HepG2 (cell line): ENCODE measurements around the gene HNRNPF. TPM values are rescaled to one million over a fixed set of nuclear protein-coding genes. Genes with fewer than 3 reads are reported as not detected.

Experiments used
- ATAC-seq: fragments of 200-7000 bp; cut with Tn5 transposase; 3 replicates; pipeline ENCODE4 v1.9.1; 2020; ENCODE audit warnings: mild to moderate bottlenecking, moderate library complexity
- BruUV-seq: library from RNA; stranded (reverse); fragments of 400-500 nt; replicated peaks from 2 replicates; lab custom pipeline; 2021; lab: Mats Ljungman, UMichigan
- CTCF ChIA-PET: fragments of 300-600 bp; formaldehyde crosslinking; extraction: SDS; loops from one replicate; lab custom pipeline; 2021; ENCODE audit warnings: low total read pairs, inconsistent platforms, low intra/inter-chr PET ratio; lab: Yijun Ruan, JAX
- POLR2A ChIA-PET: fragments of 350-600 bp; sonication (Branson Sonifier 250); formaldehyde crosslinking; loops from one replicate; lab custom pipeline; 2020; ENCODE audit warnings: antibody characterized with exemption, inconsistent platforms; lab: Yijun Ruan, JAX
- DNase-seq: peaks from one replicate; pipeline ENCODE4 v3.0.0-alpha.2; 2015; ENCODE audit warnings: low spot score
- FAIRE-seq: peaks from 3 replicates; lab custom pipeline; 2011; peaks lifted over from hg19 to GRCh38; lab: Jason Lieb, UNC
- H2AFZ ChIP-seq: one replicate; pipeline ENCODE4 v1.6.1; 2011; ENCODE audit warnings: low read length, inconsistent platforms
- H3K27ac ChIP-seq: fragments of 300-600 bp; 3 replicates; pipeline ENCODE4 v1.8.0; 2011; ENCODE audit warnings: mixed run types, mild to moderate bottlenecking, mixed read lengths, low read length, inconsistent platforms; ENCODE audit not compliant: insufficient read depth; ENCODE audit errors: extremely low read length
- H3K27me3 ChIP-seq, 2 experiments: fragments of 200-600 bp in 1 of 2; 2 replicates in 1 of 2; 3 replicates in 1 of 2; pipeline versions ENCODE4 v1.6.0 to v1.8.0; 2011; ENCODE audit warnings: low read length in 2 of 2, mild to moderate bottlenecking in 2 of 2, moderate library complexity in 2 of 2, inconsistent platforms in 1 of 2; ENCODE audit not compliant: insufficient read depth in 2 of 2, control insufficient read depth in 1 of 2
- H3K36me3 ChIP-seq, 2 experiments: fragments of 200-600 bp in 1 of 2; replicated peaks in 1 of 2; 2 replicates in 1 of 2; 3 replicates in 1 of 2; pipeline versions ENCODE4 v1.5.1 to v1.8.0; 2011; ENCODE audit warnings: low read length in 2 of 2, inconsistent platforms in 1 of 2; ENCODE audit not compliant: insufficient read depth in 2 of 2, control insufficient read depth in 1 of 2
- H3K4me1 ChIP-seq: 2 replicates; pipeline ENCODE4 v1.5.1; 2012; ENCODE audit warnings: low read length, inconsistent platforms; ENCODE audit not compliant: insufficient read depth
- H3K4me2 ChIP-seq: 2 replicates; pipeline ENCODE4 v1.6.0; 2011; ENCODE audit warnings: low read depth, low read length, inconsistent platforms
- H3K4me3 ChIP-seq, 3 experiments: fragments of 200-600 bp in 1 of 3; sonication (generic), shearing (Covaris generic) in 1 of 3; replicated peaks in 1 of 3; 2 replicates each; pipeline ENCODE4 v1.5.1; 2011 to 2016; ENCODE audit warnings: low read length in 3 of 3, inconsistent platforms in 2 of 3, low read depth in 2 of 3, mild to moderate bottlenecking in 2 of 3, control low read depth in 1 of 3, mixed read lengths in 1 of 3; ENCODE audit not compliant: insufficient read depth in 1 of 3
- H3K79me2 ChIP-seq: one replicate; pipeline ENCODE4 v1.6.1; 2011; ENCODE audit warnings: low read length, inconsistent platforms; ENCODE audit not compliant: insufficient read depth
- H3K9ac ChIP-seq: 2 replicates; pipeline ENCODE4 v1.6.0; 2011; ENCODE audit warnings: mild to moderate bottlenecking, low read depth, low read length, inconsistent platforms; ENCODE audit not compliant: insufficient read depth
- H3K9me3 ChIP-seq: 2 replicates; pipeline ENCODE4 v1.5.1; 2012; ENCODE audit warnings: mild to moderate bottlenecking, low read length
- H4K20me1 ChIP-seq: 2 replicates; pipeline ENCODE4 v1.6.0; 2011; ENCODE audit warnings: inconsistent platforms, mild to moderate bottlenecking, low read length, moderate library complexity; ENCODE audit not compliant: insufficient read depth
- FOXP1 ChIP-seq, 2 experiments: fragments of 450-650 bp in 1 of 2; IDR thresholded peaks; 2 replicates each; pipeline ENCODE4 v1.6.1; 2017 to 2018; ENCODE audit warnings: antibody characterized with exemption in 1 of 2
- GLI4 ChIP-seq: sonication (generic); formaldehyde crosslinking; IDR thresholded peaks from 2 replicates; pipeline ENCODE4 v1.5.1; 2020; ENCODE audit warnings: missing genetic modification reagents, mild to moderate bottlenecking, moderate library complexity, borderline replicate concordance
- MAF1 ChIP-seq: sonication (generic); formaldehyde crosslinking; IDR thresholded peaks from 2 replicates; pipeline ENCODE4 v1.5.0; 2020; ENCODE audit warnings: missing genetic modification reagents, borderline replicate concordance
- ZNF672 ChIP-seq: sonication (generic); formaldehyde crosslinking; IDR thresholded peaks from 2 replicates; pipeline ENCODE4 v1.8.1; 2022; ENCODE audit warnings: missing genetic modification reagents
- WGBS: methylation state at CpG from one replicate; pipeline ENCODE4 v1.1.6; 2017; ENCODE audit warnings: low lambda C conversion rate; 5-methylcytosine and 5-hydroxymethylcytosine counted together
- in situ Hi-C: cut with HindIII; loops from 2 replicates; pipeline ENCODE4 v1.10.0; 2017; ENCODE audit warnings: low pct_unique_long_range_greater_than_20kb; ENCODE audit not compliant: extremely low pct_ligation_motif_present
- intact Hi-C: fragments of 100-400 bp; cut with micrococcal nuclease; formaldehyde crosslinking; loops from one replicate; pipeline ENCODE4 v1.10.0; 2022; ENCODE audit not compliant: unreplicated experiment
- polyA plus RNA-seq, 8 experiments: library from polyadenylated mRNA; depleted of rRNA in 3 of 8; stranded (reverse) in 7 of 8; unstranded in 1 of 8; fragments of >200 nt; fragmentation: Illumina TruSeq in 4 of 8; extraction: Trizol in 4 of 8; gene quantifications; 2 replicates each; pipeline versions ENCODE4 v1.2.1 to v1.2.3, GENCODE V29; 2011 to 2016; ENCODE audit warnings: low read depth in 4 of 8, missing spikeins in 1 of 8, mixed read lengths in 1 of 8; ENCODE audit not compliant: insufficient read depth in 1 of 8
- total RNA-seq, 5 experiments: library from RNA; depleted of rRNA; stranded (reverse); fragments of >200 nt; fragmentation: Illumina TruSeq; extraction: Trizol; gene quantifications; 2 replicates each; pipeline ENCODE4 v1.2.3, GENCODE V29; 2016; ENCODE audit warnings: low read depth in 1 of 5
- TF ChIP-seq, protein P1 (sequence below): sonication (generic); formaldehyde crosslinking; IDR thresholded peaks from 2 replicates; pipeline ENCODE4 v1.4.0; 2020; ENCODE audit warnings: missing genetic modification reagents, borderline replicate concordance
- TF ChIP-seq, protein P2 (sequence below): sonication (generic); formaldehyde crosslinking; IDR thresholded peaks from 2 replicates; pipeline ENCODE4 v1.4.0; 2020; ENCODE audit warnings: mild to moderate bottlenecking, missing genetic modification reagents, borderline replicate concordance
- TF ChIP-seq, protein P3 (sequence below): sonication (generic); formaldehyde crosslinking; IDR thresholded peaks from 2 replicates; pipeline ENCODE4 v1.5.0; 2020; ENCODE audit warnings: mild to moderate bottlenecking, missing genetic modification reagents

HNRNPF gene
- total and polyA plus RNA-seq, 2 of the 13 experiments (the other 11 are each of a cell fraction or from before 2014, with no cell fraction given) = 166 to 308 TPM

DNA sequence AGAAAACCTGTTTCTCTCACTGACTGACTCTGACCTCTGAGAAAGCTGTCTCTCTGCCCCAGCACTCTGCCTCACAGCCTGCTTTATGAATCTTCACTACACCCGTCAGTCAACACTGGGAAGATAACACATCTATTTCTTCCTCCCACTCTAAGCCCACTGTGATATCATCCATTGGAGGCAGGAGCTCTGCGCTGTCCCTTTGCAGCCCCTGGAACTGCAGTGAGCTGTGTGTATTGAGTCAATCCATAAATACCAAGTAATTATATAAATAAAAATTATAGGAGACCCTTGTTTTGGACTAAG, 54.7 kb downstream of the HNRNPF start (continued):
- TF ChIP-seq GLI4 (CRISPR knock-in tag) (no peak), ZNF672 (CRISPR knock-in tag) (no peak), MAF1 (CRISPR knock-in tag) (no peak)
- TF ChIP-seq, all 625 proteins: peak for 0

DNA sequence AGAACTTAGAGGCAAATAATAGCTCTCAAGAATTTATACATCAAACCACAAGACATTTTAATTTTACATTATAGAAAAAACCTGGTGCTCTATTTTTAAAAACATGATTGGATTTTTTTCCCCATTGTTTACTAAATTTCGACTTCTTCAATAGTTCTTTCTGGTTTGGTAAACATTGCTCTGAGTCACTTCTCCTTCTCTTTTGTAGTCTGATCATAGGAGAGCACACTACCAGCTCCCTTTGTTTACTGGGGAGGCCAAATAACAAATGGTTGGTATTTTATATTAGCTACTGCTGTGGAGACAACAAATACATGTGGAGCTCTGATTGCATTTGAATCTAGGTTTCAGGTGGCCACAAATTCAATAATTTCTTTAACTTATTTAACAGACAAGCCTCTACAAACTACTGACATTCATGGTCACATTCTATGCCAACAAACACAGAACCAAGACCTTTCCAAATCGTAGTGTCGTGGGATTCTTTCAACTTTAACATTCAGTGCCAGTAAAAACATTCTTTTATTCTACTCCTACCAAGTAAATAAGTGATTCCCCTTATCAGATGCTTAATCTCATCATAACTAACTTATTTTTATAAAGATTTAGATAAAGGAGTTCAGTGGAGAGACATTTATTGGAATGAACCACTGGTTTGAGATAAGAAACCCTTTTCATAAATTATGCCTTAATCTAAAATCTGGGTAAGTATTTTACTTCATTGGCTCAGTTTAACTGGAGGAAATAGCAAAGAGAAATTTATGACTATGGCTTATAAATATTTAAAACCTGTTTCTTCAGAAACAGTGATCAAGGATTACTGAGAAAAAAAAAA, 55.3 kb downstream of the HNRNPF start:
- no peak overlapping the region for H3K27ac ChIP-seq
- no peaks in the 10 kb centered on the region for H3K9me3 ChIP-seq
- H3K36me3 ChIP-seq = no peaks in the 10 kb centered on the region
- peaks cover 3 to 13% of the 10 kb centered on the region in 2 experiments for H3K27me3 ChIP-seq
- H3K79me2 ChIP-seq = no peaks in the 10 kb centered on the region
- BruUV-seq = no TSS peak
- DNase-seq (no peak), FAIRE-seq (no peak), ATAC-seq (no peak)
- H3K4me1 ChIP-seq = peaks cover 9% of the 10 kb centered on the region; the same call in 1 of the 2 replicates
- intact Hi-C loops = no loop called here
- ChIA-PET POLR2A (no interaction called here), CTCF (no interaction called here)
- 2% methylated on average over 3 of the region's 3 CpGs for whole genome bisulfite sequencing
- in situ Hi-C loops = loop anchor here (5.0 kb wide), 1 partner anchor 61 kb away; no protein-coding TSS in a partner anchor
- TF ChIP-seq, protein P1, sequence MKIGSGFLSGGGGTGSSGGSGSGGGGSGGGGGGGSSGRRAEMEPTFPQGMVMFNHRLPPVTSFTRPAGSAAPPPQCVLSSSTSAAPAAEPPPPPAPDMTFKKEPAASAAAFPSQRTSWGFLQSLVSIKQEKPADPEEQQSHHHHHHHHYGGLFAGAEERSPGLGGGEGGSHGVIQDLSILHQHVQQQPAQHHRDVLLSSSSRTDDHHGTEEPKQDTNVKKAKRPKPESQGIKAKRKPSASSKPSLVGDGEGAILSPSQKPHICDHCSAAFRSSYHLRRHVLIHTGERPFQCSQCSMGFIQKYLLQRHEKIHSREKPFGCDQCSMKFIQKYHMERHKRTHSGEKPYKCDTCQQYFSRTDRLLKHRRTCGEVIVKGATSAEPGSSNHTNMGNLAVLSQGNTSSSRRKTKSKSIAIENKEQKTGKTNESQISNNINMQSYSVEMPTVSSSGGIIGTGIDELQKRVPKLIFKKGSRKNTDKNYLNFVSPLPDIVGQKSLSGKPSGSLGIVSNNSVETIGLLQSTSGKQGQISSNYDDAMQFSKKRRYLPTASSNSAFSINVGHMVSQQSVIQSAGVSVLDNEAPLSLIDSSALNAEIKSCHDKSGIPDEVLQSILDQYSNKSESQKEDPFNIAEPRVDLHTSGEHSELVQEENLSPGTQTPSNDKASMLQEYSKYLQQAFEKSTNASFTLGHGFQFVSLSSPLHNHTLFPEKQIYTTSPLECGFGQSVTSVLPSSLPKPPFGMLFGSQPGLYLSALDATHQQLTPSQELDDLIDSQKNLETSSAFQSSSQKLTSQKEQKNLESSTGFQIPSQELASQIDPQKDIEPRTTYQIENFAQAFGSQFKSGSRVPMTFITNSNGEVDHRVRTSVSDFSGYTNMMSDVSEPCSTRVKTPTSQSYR = no peak
- TF ChIP-seq, protein P2, sequence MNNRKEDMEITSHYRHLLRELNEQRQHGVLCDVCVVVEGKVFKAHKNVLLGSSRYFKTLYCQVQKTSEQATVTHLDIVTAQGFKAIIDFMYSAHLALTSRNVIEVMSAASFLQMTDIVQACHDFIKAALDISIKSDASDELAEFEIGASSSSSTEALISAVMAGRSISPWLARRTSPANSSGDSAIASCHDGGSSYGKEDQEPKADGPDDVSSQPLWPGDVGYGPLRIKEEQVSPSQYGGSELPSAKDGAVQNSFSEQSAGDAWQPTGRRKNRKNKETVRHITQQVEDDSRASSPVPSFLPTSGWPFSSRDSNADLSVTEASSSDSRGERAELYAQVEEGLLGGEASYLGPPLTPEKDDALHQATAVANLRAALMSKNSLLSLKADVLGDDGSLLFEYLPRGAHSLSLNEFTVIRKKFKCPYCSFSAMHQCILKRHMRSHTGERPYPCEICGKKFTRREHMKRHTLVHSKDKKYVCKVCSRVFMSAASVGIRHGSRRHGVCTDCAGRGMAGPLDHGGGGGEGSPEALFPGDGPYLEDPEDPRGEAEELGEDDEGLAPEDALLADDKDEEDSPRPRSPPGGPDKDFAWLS (CRISPR knock-in tag) = no peak
- TF ChIP-seq FOXP1 (IDR thresholded peaks at IDR 0.05) (no peak), FOXP1 (CRISPR knock-in tag; IDR thresholded peaks at IDR 0.05) (0 out of 2 replicates have a peak, but pooled peaks have one; percentile 8)
- TF ChIP-seq, protein P3, sequence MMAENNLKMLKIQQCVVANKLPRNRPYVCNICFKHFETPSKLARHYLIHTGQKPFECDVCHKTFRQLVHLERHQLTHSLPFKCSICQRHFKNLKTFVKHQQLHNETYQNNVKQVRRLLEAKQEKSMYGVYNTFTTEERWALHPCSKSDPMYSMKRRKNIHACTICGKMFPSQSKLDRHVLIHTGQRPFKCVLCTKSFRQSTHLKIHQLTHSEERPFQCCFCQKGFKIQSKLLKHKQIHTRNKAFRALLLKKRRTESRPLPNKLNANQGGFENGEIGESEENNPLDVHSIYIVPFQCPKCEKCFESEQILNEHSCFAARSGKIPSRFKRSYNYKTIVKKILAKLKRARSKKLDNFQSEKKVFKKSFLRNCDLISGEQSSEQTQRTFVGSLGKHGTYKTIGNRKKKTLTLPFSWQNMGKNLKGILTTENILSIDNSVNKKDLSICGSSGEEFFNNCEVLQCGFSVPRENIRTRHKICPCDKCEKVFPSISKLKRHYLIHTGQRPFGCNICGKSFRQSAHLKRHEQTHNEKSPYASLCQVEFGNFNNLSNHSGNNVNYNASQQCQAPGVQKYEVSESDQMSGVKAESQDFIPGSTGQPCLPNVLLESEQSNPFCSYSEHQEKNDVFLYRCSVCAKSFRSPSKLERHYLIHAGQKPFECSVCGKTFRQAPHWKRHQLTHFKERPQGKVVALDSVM (CRISPR knock-in tag) = no peak
- no peak overlapping the region for H3K4me3 ChIP-seq
- no peak overlapping the region for H2AFZ ChIP-seq
- H3K4me2 ChIP-seq = no peak overlapping the region
- no peaks in the 10 kb centered on the region for H4K20me1 ChIP-seq
- H3K9ac ChIP-seq = no peak overlapping the region
